GM18861 (cell line): ENCODE data around the gene SLC37A2.
"Not testable (repeated sequence)": the region's sequence is repeated elsewhere in the genome, so short reads cannot be mapped to it uniquely, and the experiment has no call there.

ENCODE experiments used
- ATAC-seq: cut with Tn5 transposase; IDR thresholded peaks from one replicate; pipeline ENCODE4 v1.9.1; 2021; ENCODE audit not compliant: unreplicated experiment

The SLC37A2 gene

GRCh38 chr11:125062931-125063428 is at the start of gene SLC37A2:
TSS of gene SLC37A2 (plus strand) at chr11:125063305. CDS start at chr11:125063368, 63 bp downstream.
- peak; percentile 88 for ATAC-seq

GRCh38 chr11:125016413-125016812 is 46.7 kb upstream of the SLC37A2 start:
- ATAC-seq = no peak

GRCh38 chr11:125020342-125020741 is 42.8 kb upstream of the SLC37A2 start:
- no peak for ATAC-seq

GRCh38 chr11:125022551-125022950 is 40.6 kb upstream of the SLC37A2 start:
- no peak for ATAC-seq

- ATAC-seq = no peak
These were observed 37.1 kb upstream of the SLC37A2 start for GRCh38 chr11:125025968-125026367.

GRCh38 chr11:125029431-125029830 is 33.7 kb upstream of the SLC37A2 start:
- not testable (repeated sequence) for ATAC-seq

GRCh38 chr11:125036933-125037332 is 26.2 kb upstream of the SLC37A2 start:
- ATAC-seq = no peak

- no peak for ATAC-seq
These were observed 13.8 kb upstream of the SLC37A2 start for GRCh38 chr11:125049164-125049792.

- ATAC-seq = no peak
These were observed 11.1 kb upstream of the SLC37A2 start for GRCh38 chr11:125052047-125052446.

GRCh38 chr11:125053167-125053566 is 9.9 kb upstream of the SLC37A2 start:
- ATAC-seq = no peak

- ATAC-seq = no peak
These were observed 7.9 kb upstream of the SLC37A2 start for GRCh38 chr11:125055107-125055715.

- ATAC-seq = not testable (repeated sequence)
These were observed 7.0 kb upstream of the SLC37A2 start for GRCh38 chr11:125056111-125056510.

GRCh38 chr11:125056931-125057692 is 6.0 kb upstream of the SLC37A2 start:
- ATAC-seq = no peak

- no peak for ATAC-seq
These were observed 5.5 kb upstream of the SLC37A2 start for GRCh38 chr11:125057693-125058016.

- no peak for ATAC-seq
These were observed 1.8 kb upstream of the SLC37A2 start for GRCh38 chr11:125061281-125061680.

- no peak for ATAC-seq
These were observed 731 bp upstream of the SLC37A2 start for GRCh38 chr11:125062218-125062930.

GRCh38 chr11:125063429-125064043 is 431 bp downstream of the SLC37A2 start:
- ATAC-seq = no peak

- no peak for ATAC-seq
These were observed 965 bp downstream of the SLC37A2 start for GRCh38 chr11:125064070-125064469.

- no peak for ATAC-seq
These were observed 5.3 kb downstream of the SLC37A2 start for GRCh38 chr11:125068368-125068767.

GRCh38 chr11:125069008-125069407 is 5.9 kb downstream of the SLC37A2 start:
- ATAC-seq = no peak

- ATAC-seq = no peak
These were observed 6.7 kb downstream of the SLC37A2 start for GRCh38 chr11:125069796-125070195.
